NCI-H460 (cell line): ENCODE data around the gene MAGI1. TPM values are rescaled to one million over a fixed set of nuclear protein-coding genes. Genes with fewer than 3 reads are reported as not detected.
"Not testable (repeated sequence)": the region's sequence is repeated elsewhere in the genome, so short reads cannot be mapped to it uniquely, and the experiment has no call there.

Experiments used
- DNase-seq: peaks from one replicate; pipeline ENCODE4 v3.0.0-alpha.2; 2016; ENCODE audit warnings: low read depth; ENCODE audit errors: extremely low read depth
- total RNA-seq: library from RNA; depleted of rRNA; stranded (reverse); fragments of >200 nt; shearing (Covaris generic); gene quantifications from 2 replicates; pipeline ENCODE4 v1.2.3, GENCODE V29; 2014

MAGI1 gene
- total RNA-seq, 1 experiment from 2014 or later = 1.7 TPM

- no peak for DNase-seq
Measured at GRCh38 chr3:65516998-65517397, 521.7 kb downstream of the MAGI1 start.

- DNase-seq = not testable (repeated sequence)
Measured at GRCh38 chr3:65514317-65514716, 524.4 kb downstream of the MAGI1 start.

GRCh38 chr3:65509423-65509794 lies 529.3 kb downstream of the MAGI1 start:
- DNase-seq = not testable (repeated sequence)

- DNase-seq = no peak
Measured at GRCh38 chr3:65508750-65509422, 529.8 kb downstream of the MAGI1 start.

- no peak for DNase-seq
Measured at GRCh38 chr3:65507437-65507836, 531.3 kb downstream of the MAGI1 start.

- DNase-seq = no peak
Measured at GRCh38 chr3:65503776-65504175, 534.9 kb downstream of the MAGI1 start.

GRCh38 chr3:65502526-65502925 lies 536.2 kb downstream of the MAGI1 start:
- DNase-seq = no peak

- no peak for DNase-seq
Measured at GRCh38 chr3:65500398-65501306, 538.1 kb downstream of the MAGI1 start.

- no peak for DNase-seq
Measured at GRCh38 chr3:65497846-65498245, 540.9 kb downstream of the MAGI1 start.

GRCh38 chr3:65497236-65497635 lies 541.5 kb downstream of the MAGI1 start:
- DNase-seq = no peak

- no peak for DNase-seq
Measured at GRCh38 chr3:65493938-65494337, 544.8 kb downstream of the MAGI1 start.

- no peak for DNase-seq
Measured at GRCh38 chr3:65493371-65493882, 545.3 kb downstream of the MAGI1 start.

- DNase-seq = no peak
Measured at GRCh38 chr3:65492249-65492648, 546.5 kb downstream of the MAGI1 start.

GRCh38 chr3:65490114-65490513 lies 548.6 kb downstream of the MAGI1 start:
- DNase-seq = no peak

GRCh38 chr3:65489253-65489652 lies 549.5 kb downstream of the MAGI1 start:
- DNase-seq = no peak

- DNase-seq = no peak
Measured at GRCh38 chr3:65485826-65486469, 552.8 kb downstream of the MAGI1 start.

- DNase-seq = no peak
Measured at GRCh38 chr3:65484964-65485363, 553.8 kb downstream of the MAGI1 start.

GRCh38 chr3:65483480-65483879 lies 555.2 kb downstream of the MAGI1 start:
- DNase-seq = no peak

GRCh38 chr3:65483011-65483410 lies 555.7 kb downstream of the MAGI1 start:
- DNase-seq = no peak

- DNase-seq = no peak
Measured at GRCh38 chr3:65481085-65481484, 557.6 kb downstream of the MAGI1 start.

GRCh38 chr3:65479990-65480389 lies 558.7 kb downstream of the MAGI1 start:
- no peak for DNase-seq
